Heart left ventricle (tissue), 16 donors: Measurements from ENCODE around the gene MTUS2. TPM values are rescaled to one million over a fixed set of nuclear protein-coding genes. Genes with fewer than 3 reads are reported as not detected.

ENCODE experiments used
- ATAC-seq, 4 donors: fragments of 200-7000 bp; cut with Tn5 transposase; one replicate each; pipeline ENCODE4 v1.9.1; 2020 to 2022; ENCODE audit warnings: moderate library complexity in 4 of 4, mild to moderate bottlenecking in 3 of 4, moderate number of reproducible peaks in 1 of 4
- DNase-seq, 5 donors: peaks; one replicate each; pipeline ENCODE4 v3.0.0-alpha.2; 2020
- H3K27ac ChIP-seq, 12 donors: fragments of 200-600 bp; sonication (generic) in 4 of 12; one replicate each; pipeline versions ENCODE4 v1.5.0 to v1.8.0; 2016 to 2022; ENCODE audit warnings: mild to moderate bottlenecking in 2 of 12
- H3K27me3 ChIP-seq, 9 donors: fragments of 200-600 bp; sonication (generic) in 2 of 9; one replicate each; pipeline versions ENCODE4 v1.5.1 to v1.8.0; 2016 to 2022; ENCODE audit warnings: mild to moderate bottlenecking in 3 of 9
- H3K36me3 ChIP-seq, 9 donors: fragments of 200-600 bp; sonication (generic) in 2 of 9; one replicate each; pipeline versions ENCODE4 v1.5.0 to v1.8.0; 2018 to 2022; ENCODE audit warnings: mild to moderate bottlenecking in 2 of 9
- H3K4me1 ChIP-seq, 12 donors: fragments of 200-600 bp; sonication (generic) in 4 of 12; one replicate each; pipeline versions ENCODE4 v1.5.0 to v1.8.0; 2016 to 2022; ENCODE audit warnings: mild to moderate bottlenecking in 3 of 12
- H3K4me3 ChIP-seq, 12 donors: fragments of 200-600 bp; sonication (generic) in 4 of 12; one replicate each; pipeline versions ENCODE4 v1.5.0 to v1.8.0; 2017 to 2022; ENCODE audit warnings: mild to moderate bottlenecking in 9 of 12, moderate library complexity in 4 of 12
- H3K9me3 ChIP-seq, 12 donors: fragments of 200-600 bp; sonication (generic) in 4 of 12; one replicate each; pipeline versions ENCODE4 v1.5.0 to v1.8.0; 2016 to 2022; ENCODE audit warnings: mild to moderate bottlenecking in 1 of 12
- POLR2A ChIP-seq, 2 donors: fragments of 450-650 bp; IDR thresholded peaks; one replicate each; pipeline ENCODE4 v1.6.1; 2017; ENCODE audit warnings: antibody characterized with exemption in 2 of 2, mild to moderate bottlenecking in 2 of 2, moderate library complexity in 2 of 2
- WGBS, 4 donors: extraction: QIAGEN DNeasy Blood & Tissue Kit in 2 of 4; methylation state at CpG; one replicate each; pipeline versions ENCODE4 v1.1.5 to v1.1.7; 2013 to 2018; 5-methylcytosine and 5-hydroxymethylcytosine counted together
- intact Hi-C, 10 donors: fragments of 100-400 bp; cut with DNase I; formaldehyde crosslinking; loops; one replicate each; pipeline versions ENCODE4 v1.11.1 to v1.14.2; 2022
- polyA plus RNA-seq, 2 donors: library from polyadenylated mRNA; stranded (reverse); fragments of 200-250 nt; gene quantifications; one replicate each; pipeline ENCODE4 v1.2.3, GENCODE V29; 2013
- total RNA-seq, 9 donors: library from RNA; depleted of rRNA in 2 of 9; stranded (reverse); fragments of >200 nt in 2 of 9; fragmentation: NEBNext Ultra II Directional in 3 of 9; extraction: Animal tissue kit (Norgen Biotek cat#: 25700) in 3 of 9; gene quantifications; one replicate each; pipeline versions ENCODE4 v1.1.0 to v1.2.4, GENCODE V29; 2016 to 2023
- TF ChIP-seq, protein P1 (sequence below), 12 donors: fragments of 200-600 bp; sonication (generic) in 4 of 12; IDR thresholded peaks; one replicate each; pipeline versions ENCODE4 v1.5.0 to v1.8.0; 2018 to 2022; ENCODE audit warnings: antibody characterized with exemption in 12 of 12, mild to moderate bottlenecking in 5 of 12
- donor health status: ischemic (EF 13 %, LVEDD 7.1; RV severe dilation, severe dysfunction).
- donor health status: healthy with polysubstance abuse.
- donor health status: DM: no; HTN: yes; CAD: no.
- donor health status: DM: no; HTN: no; CAD: no.
- donor health status: ischemic (EF 25% LVEDD 6.9; RV normal size, moderate dysfunction).
- donor health status: ischemic (EF 25% LVEDD 5.7; RV mildly dilated, moderate dysfunction).
- donor health status: healthy.
- donor health status: DM: yes; HTN: yes; CAD: no.
- donor health status: ischemic (EF 35%, LVEDD 5.7; RV mildly dilated, moderate dysfunction).
- donor health status: nonischemic (EF 11% LVEDD 7.7; RV severe dilation, severe dysfunction).
- donor health status: DM: yes; HTN: yes; CAD: no.
- donor health status: PGD.
- donor health status: ischemic (EF 29% LVEDD 5.4; RV normal size, mild dysfunction).
- donor health status: nonischemic (EF 23%, LVEDD 6.1; RV moderate dilation, normal function).

MTUS2 gene
- total and polyA plus RNA-seq, 11 donors: 28.7 to 174 (median 67.9) TPM

DNA sequence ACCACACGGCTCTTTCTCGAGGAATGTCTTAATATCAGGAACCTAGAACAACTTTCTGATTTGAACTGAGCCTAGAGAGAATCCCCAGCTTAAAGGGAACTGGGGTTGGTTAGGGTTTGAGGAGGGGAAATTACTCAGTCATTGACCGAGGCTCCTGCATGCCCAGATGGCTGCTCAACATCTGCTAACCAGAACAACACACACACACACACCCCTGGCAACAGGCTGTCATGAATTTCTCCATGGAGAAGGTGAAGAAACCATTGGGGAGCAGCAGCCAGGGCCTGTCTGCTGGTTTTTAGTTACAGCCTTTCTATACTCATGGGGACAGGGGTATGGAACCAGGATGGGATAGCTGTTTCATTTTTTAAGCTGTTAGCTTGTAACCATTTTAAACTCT lies 5.2 kb downstream of the MTUS2 start:
- intact Hi-C loops: loop anchor here in 4 of 10 donors (10.0 kb wide), 3 partner anchors 129 to 539 kb away; no protein-coding TSS in a partner anchor
- TF ChIP-seq, protein P1, sequence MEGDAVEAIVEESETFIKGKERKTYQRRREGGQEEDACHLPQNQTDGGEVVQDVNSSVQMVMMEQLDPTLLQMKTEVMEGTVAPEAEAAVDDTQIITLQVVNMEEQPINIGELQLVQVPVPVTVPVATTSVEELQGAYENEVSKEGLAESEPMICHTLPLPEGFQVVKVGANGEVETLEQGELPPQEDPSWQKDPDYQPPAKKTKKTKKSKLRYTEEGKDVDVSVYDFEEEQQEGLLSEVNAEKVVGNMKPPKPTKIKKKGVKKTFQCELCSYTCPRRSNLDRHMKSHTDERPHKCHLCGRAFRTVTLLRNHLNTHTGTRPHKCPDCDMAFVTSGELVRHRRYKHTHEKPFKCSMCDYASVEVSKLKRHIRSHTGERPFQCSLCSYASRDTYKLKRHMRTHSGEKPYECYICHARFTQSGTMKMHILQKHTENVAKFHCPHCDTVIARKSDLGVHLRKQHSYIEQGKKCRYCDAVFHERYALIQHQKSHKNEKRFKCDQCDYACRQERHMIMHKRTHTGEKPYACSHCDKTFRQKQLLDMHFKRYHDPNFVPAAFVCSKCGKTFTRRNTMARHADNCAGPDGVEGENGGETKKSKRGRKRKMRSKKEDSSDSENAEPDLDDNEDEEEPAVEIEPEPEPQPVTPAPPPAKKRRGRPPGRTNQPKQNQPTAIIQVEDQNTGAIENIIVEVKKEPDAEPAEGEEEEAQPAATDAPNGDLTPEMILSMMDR (IDR thresholded peaks at IDR 0.05): no peak
- no peak for TF ChIP-seq POLR2A (IDR thresholded peaks at IDR 0.05)
- Histone ChIP-seq H3K36me3 (no peaks in the 10 kb centered on the region), H3K27me3 (peaks cover 0 to 33% (median 2%) of the 10 kb centered on the region in 9 donors), H3K4me3 (no peak overlapping the region), H3K4me1 (peaks cover 0 to 9% (median 4%) of the 10 kb centered on the region in 12 donors), H3K9me3 (peaks cover 0 to 30% (median 13%) of the 10 kb centered on the region in 12 donors), H3K27ac (no peak overlapping the region)
- DNase-seq (no peak), ATAC-seq (no peak)
- 71 to 89% (median 82%) methylated on average over 3 of the region's 3 CpGs for WGBS, 4 donors

DNA sequence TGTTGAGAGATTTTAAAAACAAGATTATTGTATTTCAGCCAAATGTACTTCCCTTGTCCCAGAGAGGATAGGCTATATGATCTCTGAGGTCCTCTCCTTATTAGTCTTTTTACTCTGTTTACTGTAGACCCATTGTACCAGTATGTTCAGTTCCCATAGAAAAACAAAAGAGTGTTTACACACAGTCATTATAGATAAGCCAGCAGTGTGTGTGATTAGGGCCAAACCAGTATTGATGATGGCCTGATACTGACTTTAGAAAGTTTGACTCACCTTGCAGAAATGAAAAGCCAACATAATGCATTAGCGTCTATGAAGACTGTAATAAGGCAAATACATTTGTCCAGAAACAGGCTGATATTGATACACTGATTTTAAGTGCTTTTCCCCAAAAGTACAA lies 6.2 kb downstream of the MTUS2 start:
- Histone ChIP-seq H3K9me3 (peaks cover 0 to 40% (median 21%) of the 10 kb centered on the region in 12 donors), H3K36me3 (no peaks in the 10 kb centered on the region), H3K27ac (no peak overlapping the region), H3K4me1 (peaks cover 0 to 3% (median 0%) of the 10 kb centered on the region in 12 donors), H3K4me3 (no peak overlapping the region), H3K27me3 (peaks cover 0 to 23% (median under 1%) of the 10 kb centered on the region in 9 donors)
- DNase-seq (no peak), ATAC-seq (no peak)
- intact Hi-C loops: loop anchor here in 4 of 10 donors (10.0 kb wide), 3 partner anchors 128 to 538 kb away; no protein-coding TSS in a partner anchor
- no peak for TF ChIP-seq POLR2A (IDR thresholded peaks at IDR 0.05)
- TF ChIP-seq, protein P1 (IDR thresholded peaks at IDR 0.05): no peak
- WGBS, 4 donors: 85 to 95% (median 92%) methylated on average over 1 of the region's 1 CpG

DNA sequence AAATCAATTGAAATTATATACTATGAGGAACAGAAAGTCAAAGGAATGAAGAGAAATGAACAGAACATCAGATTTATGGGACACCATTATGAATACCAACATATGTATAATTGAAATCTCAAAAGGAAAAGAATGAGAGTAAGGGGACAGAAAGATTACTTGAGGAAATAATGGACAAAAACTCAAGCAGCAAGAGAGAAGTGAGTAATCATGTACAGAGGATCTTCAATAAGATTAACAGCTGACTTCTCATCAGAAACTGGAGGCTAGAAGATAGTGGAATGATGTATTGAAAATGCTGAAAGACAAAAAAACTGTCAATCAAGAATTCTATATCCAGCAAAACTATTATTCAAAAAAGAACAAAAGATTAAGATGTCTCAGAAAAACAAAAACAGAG lies 10.4 kb downstream of the MTUS2 start:
- Histone ChIP-seq H3K9me3 (peaks cover 0 to 44% (median 23%) of the 10 kb centered on the region in 12 donors), H3K27me3 (no peaks in the 10 kb centered on the region), H3K4me1 (no peaks in the 10 kb centered on the region), H3K27ac (no peak overlapping the region), H3K4me3 (no peak overlapping the region), H3K36me3 (no peaks in the 10 kb centered on the region)
- ATAC-seq: no peak
- intact Hi-C loops: no loop called here
- TF ChIP-seq, protein P1 (IDR thresholded peaks at IDR 0.05): no peak
- no peak for TF ChIP-seq POLR2A (IDR thresholded peaks at IDR 0.05)
- DNase-seq: no peak

DNA sequence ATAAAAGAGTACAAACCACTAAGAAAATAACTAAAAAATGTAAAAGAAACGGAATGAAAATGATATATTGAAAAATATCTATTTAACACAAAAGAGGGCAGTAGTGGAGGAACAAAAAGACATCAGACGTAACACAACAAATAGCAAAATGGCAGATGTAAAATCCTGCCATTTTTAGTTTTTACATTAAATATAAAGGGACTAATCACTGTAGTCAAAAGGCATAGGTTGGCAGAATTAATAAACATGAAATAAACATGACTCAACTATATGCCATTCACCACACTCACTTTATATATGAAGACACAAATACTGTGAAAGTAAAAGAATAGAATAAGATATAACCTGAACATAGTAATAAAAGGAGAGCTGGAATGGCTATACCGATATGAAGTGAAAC lies 11.0 kb downstream of the MTUS2 start:
- no peak for DNase-seq
- intact Hi-C loops: no loop called here
- no peak overlapping the region for H3K4me3 ChIP-seq
- H3K9me3 ChIP-seq: peaks cover 0 to 44% (median 23%) of the 10 kb centered on the region in 12 donors
- TF ChIP-seq POLR2A (IDR thresholded peaks at IDR 0.05): no peak
- TF ChIP-seq, protein P1 (IDR thresholded peaks at IDR 0.05): no peak
- WGBS, 4 donors: 62 to 88% (median 71%) methylated on average over 3 of the region's 3 CpGs
- no peaks in the 10 kb centered on the region for H3K36me3 ChIP-seq
- no peak for ATAC-seq
- no peaks in the 10 kb centered on the region for H3K27me3 ChIP-seq
- no peaks in the 10 kb centered on the region for H3K4me1 ChIP-seq
- no peak overlapping the region for H3K27ac ChIP-seq
